Esophagus mucosa (tissue), 1 donor: ENCODE results near the gene EDDM13. TPM values are rescaled to one million over a fixed set of nuclear protein-coding genes. Genes with fewer than 3 reads are reported as not detected.
A peak's percentile ranks its signal among the peaks of the same experiment; 100 is the strongest.
"Not testable (repeated sequence)": the region's sequence is repeated elsewhere in the genome, so short reads cannot be mapped to it uniquely, and the experiment has no call there.

Source experiments
- ATAC-seq: fragments of 200-7000 bp; cut with Tn5 transposase; one replicate; pipeline ENCODE4 v1.9.1; 2020
- total RNA-seq: library from RNA; stranded (reverse); gene quantifications from one replicate; pipeline ENCODE4 v1.2.4, GENCODE V29; 2023
- donor health status: DM: yes; HTN: yes; CAD: no.

The EDDM13 gene
- total RNA-seq, 1 donor from 2014 or later, result 1.4 TPM

DNA sequence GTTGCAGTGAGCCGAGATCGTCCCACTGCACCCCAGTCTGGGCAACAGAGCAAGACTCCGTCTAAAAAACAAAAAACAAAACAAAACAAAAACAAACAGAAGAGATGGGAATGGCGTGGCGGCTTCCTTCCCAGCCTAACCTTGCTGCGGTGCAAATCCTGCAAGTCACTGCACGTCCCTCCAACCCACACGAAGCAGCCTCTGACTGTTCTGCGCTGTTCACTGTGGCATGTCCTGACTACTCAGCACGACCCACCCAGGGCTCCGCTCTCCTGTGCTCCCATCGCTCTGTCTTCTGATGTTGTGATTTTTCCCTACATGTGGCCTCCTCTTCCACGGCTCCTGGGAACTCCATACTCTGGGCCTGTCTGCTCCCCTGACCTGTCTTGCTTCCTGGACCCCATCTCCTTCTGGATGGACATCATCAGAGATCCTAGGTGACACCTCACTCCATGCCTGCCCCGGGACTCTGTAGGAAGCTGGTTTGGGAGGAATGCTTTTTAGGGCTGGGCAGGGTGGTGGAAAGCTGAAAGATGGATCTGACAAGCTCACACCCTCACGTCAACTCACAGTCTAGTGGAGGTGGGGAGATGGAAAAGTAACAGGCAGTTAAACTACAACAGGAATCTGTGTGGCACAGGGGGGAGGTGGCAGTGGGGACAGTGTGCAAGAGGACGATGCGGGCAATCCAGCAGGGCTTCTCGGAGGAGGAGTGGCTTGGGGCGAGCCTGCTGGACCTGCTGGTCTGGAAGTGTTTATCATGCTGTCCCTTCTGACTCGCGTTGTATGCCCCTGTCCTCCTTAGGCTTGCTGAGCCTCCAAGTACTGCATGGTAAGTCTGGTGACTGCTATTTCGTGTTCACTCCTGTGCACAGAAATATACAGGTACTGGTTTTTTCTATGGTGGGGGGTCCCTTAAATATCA is 23.2 kb downstream of the EDDM13 start:
- peak; percentile 94 for ATAC-seq

DNA sequence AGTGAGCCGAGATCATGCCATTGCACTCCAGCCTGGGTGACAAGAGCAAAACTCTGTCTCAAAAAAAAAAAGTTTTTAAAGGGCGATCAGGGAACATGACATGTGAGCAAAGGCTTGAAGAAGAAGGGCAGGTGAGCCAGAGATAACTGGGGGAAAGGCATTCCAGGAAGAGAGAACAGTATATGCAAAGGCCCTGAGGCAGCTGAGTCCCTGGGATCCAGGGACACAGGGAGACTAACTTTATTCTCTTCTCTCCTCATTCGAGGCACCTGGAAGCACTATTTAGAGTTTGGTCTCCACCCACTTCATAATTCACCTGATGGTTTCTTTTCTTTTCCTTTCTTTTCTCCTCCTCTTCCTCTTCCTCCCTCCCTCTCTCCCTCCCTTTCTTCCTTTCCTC is 24.5 kb downstream of the EDDM13 start:
- ATAC-seq, result no peak

DNA sequence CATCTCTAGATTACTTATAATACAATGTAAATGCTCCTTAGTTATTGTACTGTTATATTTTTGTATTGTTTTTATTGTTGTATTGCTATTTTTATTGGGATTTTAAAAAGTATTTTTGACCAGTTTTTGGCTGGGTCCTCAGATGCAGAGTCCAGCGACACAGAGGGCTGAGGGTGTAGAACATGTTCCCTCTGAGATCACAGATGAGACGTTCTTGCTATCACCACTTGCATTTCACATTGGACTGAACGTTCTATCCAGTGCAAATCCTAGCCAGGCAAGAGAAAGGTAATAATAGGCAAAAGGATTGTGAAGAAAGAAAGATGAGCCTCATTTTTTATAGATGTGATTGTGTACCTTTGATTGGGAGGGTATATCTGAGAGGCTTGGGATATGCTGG is 27.1 kb downstream of the EDDM13 start:
- ATAC-seq, result no peak

DNA sequence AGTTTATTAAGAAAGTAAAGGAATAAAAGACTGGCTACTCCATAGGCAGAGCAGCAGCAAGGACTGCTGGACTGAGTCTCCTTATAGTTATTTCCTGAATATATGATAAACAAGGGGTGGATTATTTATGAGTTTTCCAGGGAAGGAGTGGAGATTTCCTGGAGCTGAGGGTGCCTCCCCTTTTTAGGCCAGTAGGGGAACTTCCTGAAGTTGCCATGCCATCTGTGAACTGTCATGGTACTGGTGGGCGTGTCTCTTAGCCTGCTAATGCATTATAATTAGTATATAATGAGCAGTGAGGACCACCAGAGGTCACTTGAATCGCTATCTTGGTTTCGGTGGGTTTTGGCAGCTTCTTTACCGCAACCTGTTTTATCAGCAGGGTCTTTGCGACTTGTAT is 28.6 kb downstream of the EDDM13 start:
- ATAC-seq, result no peak

DNA sequence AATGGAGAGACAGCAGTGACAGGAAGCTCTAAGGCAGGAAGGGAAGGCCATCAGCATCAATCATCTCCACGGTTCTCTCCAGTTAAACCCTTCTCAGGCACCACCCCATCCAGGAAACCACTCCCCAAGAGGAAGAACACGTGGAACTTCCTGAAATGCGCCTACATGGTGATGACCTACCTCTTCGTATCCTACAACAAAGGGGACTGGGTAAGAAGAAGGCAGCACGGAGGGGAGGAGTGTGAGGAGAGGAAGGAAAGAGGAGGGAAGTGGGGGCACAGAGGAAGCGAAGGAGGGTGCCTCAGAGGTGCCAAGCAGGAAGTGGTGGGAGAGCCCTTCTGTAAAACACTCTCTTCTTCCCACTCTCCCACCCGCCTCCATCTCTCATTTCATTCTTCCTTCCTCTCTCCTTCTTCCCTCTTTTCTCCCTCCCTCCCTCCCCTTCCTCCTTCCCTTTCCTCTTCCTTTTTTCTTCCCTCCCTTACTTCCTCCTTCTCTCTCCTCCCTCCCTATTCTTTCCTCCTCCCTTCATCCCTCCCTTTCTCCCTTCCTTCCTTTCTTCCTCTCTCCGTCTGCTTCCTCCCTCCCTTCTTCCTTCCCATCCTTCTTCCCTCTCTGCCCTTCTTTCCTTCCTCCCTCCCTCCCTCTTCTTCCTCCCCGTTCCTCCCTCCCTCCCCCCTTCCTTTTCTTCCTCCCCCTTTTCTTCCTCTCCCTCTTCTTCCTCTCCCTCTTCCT is 29.5 kb downstream of the EDDM13 start:
- ATAC-seq, result peak; percentile 88

DNA sequence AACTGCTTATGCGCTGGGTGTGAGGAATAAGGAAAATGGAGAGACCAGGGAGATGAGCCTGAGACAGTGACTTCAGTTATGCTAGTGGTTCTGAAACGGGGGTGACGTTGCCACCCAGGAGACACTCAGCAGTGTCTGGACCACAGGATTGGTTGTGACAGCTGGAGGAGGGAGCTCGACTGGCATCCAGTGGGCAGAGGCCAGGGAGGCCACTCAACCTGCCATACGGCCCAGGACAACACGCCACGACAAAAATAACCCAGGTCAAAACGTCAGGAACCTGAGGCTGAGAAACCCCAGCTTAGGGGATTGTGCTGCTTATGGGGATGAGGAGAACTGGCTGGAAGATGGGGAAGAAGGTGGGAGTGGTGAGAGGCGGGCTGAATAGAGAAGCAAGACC is 31.7 kb downstream of the EDDM13 start:
- no peak for ATAC-seq

DNA sequence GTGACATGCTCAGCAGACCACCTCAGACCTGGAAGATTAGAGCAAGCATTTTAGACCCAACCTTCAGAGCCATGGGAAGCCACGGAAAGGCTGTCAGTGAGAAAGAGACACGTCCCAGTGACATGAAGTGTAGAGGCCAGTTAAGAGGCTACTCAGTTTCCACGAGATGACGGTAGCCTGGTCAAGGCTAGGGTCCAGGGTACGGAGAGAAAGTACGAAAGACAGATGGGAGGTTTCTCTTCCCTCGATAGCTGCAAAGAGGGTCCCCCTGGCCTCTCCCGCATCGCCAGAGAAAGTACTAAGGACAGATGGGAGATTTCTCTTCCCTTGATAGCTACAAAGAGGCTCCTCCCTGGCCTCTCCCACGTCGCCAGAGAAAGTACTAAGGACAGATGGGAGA is 33.5 kb downstream of the EDDM13 start:
- ATAC-seq, result no peak

DNA sequence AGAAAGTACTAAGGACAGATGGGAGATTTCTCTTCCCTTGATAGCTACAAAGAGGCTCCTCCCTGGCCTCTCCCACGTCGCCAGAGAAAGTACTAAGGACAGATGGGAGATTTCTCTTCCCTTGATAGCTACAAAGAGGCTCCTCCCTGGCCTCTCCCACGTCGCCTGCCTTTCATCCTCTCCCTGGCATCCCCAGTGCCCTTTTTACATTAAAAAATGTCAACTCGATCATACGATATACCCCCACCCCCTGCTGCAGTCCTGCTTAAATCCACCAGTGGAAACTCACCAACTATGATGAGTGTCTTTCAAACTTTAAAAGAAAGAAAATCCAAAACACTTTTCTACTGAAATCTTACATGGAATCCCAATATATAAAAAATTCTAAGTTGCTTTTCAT is 34.5 kb downstream of the EDDM13 start:
- ATAC-seq, result not testable (repeated sequence)

DNA sequence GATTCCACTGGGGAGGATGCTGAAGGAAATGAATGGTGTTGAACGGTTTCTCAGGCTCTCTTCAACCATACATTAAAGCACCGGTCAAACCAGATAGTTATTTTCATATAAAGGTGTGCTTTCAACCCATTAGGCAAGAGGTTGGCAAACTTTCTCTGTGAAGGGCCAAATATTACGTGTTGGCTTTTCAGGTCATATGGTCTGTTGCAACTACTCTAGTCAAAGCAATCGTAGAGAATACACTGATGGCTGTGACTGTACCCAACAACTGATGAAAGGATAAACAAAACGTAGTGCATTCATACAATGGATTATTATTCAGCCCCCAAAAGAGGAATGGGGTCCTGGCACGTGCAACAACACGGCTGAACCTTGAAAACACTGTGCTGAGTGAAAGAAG is 36.2 kb downstream of the EDDM13 start:
- ATAC-seq, result no peak

DNA sequence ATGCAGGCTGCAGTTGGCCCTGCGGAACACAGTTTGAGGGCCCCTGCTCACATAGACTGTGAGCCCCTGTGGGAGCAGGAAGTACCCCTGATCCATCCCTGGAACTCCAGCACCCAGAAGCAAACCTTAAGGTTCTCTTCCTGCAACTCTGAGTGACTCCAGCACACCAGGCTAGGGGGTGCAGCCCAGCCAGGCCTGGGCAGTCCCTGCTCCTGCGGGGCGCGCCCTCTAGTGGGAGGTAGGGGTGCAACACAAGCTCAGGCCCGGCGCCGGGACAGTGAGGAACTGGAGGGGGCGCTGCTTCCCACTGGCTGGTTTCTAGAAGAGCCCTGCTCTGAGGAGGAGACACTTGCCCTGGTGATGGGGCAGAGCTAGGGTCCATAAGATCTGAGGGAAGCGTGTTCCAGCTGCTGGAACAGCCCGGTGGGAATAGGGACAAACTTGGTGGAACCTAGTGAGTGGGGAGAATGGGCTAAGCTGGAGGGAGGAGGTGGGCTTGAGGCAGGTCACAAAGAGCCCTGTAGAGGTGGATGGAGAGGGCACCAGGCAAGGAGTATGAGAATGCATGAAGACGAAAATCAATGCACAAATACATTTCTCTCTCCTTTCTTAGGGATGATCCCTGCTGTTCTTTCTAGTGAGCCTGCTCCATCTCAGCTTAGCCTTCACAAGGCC is 37.1 kb downstream of the EDDM13 start:
- peak; percentile 78 for ATAC-seq

DNA sequence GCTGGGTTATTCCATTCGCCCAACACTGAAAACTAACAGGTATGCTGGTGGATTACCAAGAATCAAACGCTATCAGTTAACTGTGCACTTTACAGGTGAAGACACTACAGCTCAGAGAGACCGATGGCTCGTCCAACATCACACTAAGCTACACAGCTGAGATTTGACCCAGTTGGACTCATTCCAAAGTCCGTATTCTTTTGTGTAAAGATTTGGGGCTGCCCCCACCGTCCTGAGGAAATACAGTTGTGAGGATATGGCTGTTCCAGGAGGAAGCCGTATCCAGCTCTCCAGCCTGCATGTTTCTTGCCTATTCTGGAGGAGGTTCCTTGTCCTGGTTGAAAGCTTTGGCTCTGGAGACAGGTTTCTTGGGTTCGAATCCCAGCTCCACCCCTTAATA is 37.9 kb downstream of the EDDM13 start:
- ATAC-seq, result no peak

DNA sequence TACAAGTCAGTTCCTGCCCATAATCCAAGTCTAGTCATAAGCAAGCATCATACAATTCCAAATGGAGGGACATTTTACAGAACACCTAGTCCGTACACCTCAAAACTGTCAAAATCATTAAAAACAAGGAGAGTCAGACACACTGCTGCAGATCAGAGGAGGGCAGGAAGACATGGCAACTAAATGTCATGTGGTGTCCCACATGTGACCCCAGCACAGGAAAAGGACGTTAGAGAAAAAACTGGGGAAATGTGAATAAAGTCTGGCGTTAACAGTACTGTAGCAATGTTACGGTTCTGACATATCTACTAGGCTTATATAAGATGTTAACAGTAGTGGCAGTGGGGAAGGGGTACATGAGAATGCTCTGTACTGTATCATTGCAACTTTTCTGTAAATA is 39.8 kb downstream of the EDDM13 start:
- ATAC-seq, result no peak

DNA sequence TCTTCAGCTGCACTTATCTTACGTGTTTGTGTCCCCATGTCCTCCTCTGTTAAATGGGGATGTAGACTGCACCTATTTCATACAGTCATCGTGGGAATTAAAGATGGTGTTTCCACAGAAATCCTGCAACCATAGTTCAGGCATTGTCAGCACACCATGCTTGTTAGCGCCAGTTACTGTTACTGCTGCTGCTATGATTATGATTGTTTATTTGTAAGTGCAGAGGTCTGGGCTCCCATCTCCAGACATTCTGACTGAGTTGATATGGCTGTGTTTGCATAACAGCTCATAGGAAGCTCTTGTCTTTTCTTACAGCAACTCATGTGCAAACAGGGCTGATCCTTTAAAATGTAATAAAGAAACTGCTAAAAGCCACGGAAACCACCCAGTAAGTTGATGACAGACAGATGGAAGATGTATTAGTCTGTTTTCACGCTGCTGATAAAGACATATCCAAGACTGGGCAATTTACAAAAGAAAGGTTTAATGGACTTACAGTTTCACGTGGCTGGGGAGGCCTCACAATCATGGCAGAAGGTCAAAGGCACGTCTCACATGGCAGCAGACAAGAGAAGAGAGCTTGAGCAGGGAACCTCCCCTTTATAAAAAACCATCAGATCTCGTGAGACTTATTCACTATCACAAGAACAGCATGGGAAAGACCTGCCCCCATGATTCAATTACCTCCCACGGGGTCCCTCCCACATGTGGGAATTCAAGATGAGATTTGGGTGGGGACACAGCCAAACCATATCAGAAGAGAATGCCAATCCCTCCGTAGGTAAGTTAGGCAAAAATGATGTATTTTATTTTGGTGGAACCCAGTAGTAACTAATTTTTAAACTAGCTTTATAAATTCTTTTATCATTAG is 40.5 kb downstream of the EDDM13 start:
- ATAC-seq, result no peak

DNA sequence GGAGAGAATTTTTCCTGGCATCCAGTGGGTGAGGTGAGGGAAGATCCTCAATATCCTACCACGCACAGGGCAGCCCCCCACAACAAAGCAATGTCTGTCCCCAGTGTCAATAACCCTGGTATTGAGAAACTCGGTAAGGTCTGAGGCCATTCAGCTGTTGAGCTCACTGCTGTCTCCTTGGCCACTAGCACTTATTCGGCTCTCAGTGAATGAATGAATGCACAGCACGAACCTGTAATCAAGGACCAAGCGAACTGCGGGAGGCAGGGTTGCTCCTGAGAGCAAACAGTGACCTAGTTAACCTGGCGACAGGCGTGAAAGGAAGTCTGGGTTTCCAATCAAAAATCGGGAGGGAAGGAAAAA is 41.5 kb downstream of the EDDM13 start:
- peak; percentile 7 for ATAC-seq

DNA sequence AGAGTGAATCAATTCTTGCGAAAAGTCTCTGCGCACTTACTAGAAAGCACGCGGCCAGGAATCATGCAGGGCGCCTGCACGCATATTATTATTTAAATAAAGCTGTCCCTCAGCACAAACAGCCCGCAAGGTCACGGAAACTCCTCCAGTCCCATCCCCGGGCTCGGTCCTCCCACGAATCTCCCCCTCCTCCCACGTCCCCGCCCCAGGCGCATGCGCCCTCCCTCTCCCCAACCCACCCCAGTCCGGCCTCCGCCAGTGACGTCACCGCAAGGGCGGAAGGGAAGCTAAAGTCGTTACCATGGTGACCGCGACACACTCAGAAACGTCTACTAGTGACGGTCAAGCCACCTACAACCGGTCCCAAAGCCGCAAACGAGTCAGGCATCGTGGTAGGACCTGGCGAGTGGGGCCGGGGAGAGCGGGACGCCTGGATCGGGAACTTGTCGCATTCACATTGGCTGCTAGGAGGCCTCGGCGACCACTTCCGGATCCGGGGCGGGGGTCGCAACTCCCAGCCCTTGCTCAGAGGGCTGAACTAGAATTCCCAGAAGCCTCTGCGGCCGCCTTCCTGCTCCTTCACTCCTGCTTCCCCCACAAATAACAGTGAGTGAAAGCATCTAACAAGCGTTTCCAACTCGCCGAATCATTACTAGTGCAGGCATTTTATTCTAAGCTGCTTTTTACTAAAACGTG is 42.0 kb downstream of the EDDM13 start, which contains the start of gene ZSCAN5A:
Gene ZSCAN5A, minus strand, starts transcription at position 459 of the 696 bp plus-strand sequence. CDS start 89,793 bp downstream, outside the sequence.
- peak; percentile 90 for ATAC-seq

DNA sequence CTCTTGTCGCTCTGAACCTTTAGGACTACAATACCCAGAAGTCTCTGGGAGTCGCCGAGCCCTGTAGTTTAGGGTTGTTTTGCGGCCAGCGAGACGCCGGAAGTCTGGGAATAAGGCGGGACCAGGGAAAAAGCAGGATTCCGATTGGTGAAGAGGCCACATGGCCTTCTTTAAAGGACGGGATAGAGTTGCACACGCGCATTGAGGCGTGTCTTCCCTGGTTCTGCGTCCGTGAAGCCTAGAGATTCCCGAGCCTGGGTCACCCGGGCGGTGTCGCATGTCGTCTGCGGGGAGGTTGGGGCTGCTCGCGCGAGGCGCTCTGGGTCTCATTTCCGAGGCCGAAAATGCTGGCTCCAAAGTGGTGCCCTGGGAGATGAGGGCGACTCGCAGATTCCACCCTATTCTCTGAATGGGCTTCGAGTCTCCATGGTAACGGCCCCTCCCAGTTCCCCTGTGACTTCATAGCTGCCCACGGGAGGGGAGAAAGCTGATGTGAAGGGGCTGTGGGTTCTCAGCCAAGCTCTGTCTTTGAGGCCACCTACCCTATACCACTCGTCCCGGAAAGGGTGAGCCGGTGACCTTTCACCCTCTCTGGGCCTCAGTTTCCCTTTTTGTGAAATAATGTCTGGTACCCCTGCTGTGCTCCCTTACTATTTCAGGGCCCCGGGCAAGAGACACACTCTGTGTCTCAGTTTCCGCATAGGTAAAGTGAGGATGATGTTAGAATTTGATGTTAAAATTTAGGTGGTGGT is 42.7 kb downstream of the EDDM13 start:
- peak; percentile 94 for ATAC-seq

DNA sequence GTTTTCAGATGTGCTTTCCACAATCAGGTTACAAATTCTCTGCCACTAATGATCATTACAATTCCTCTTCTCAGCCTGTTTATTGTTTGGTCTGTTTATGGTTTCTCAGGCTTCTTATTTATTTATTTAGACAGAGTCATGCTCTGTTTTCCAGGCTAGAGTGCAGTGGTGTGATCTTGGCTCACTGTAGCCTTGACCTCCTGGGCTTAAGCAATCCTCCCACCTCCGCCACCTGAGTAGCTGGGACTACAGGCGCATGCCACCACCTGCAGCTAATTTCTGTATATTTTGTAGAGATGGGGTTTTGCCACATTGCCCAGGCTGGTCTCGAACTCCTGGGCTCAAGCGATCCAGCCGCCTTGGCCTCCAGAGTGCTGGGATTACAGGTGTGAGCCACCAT is 44.2 kb downstream of the EDDM13 start:
- no peak for ATAC-seq

DNA sequence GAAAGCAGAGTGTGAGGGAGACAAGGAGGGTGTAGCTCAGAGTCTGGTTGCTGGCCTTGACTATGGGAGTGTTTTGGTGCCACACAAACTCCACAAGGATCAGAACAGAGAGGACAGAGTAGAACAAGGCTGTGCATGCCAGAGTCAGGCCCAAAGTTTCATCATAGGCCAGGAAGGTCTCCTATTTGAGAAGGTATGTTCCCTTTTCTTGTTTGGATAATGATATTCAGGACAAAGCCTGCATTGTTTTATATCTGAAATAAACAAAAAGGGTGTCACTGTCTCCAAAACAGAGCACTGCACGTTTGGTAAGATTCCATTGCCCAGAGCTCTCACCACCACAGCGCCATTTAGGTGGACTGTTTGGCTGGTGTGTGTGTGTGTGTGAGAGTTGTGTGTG is 45.2 kb downstream of the EDDM13 start:
- ATAC-seq, result no peak

DNA sequence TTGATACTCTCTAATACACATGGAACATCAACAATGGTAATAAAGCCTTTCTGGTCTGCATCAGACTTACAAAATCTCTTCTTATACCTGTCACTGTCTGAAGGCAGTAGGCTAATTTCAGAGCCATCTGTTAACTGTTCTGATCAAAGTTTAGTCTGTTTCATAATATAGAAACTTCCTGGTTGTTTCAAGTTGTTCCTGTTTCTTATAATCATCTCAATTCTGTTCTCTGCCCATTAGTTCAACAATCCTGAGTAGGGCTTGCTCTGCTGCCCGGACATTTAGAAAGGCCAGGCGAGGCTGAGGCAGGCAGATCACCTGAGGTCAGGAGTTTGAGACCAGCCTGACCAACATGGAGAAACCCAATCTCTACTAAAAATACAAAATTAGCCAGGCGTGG is 47.4 kb downstream of the EDDM13 start:
- ATAC-seq, result no peak

DNA sequence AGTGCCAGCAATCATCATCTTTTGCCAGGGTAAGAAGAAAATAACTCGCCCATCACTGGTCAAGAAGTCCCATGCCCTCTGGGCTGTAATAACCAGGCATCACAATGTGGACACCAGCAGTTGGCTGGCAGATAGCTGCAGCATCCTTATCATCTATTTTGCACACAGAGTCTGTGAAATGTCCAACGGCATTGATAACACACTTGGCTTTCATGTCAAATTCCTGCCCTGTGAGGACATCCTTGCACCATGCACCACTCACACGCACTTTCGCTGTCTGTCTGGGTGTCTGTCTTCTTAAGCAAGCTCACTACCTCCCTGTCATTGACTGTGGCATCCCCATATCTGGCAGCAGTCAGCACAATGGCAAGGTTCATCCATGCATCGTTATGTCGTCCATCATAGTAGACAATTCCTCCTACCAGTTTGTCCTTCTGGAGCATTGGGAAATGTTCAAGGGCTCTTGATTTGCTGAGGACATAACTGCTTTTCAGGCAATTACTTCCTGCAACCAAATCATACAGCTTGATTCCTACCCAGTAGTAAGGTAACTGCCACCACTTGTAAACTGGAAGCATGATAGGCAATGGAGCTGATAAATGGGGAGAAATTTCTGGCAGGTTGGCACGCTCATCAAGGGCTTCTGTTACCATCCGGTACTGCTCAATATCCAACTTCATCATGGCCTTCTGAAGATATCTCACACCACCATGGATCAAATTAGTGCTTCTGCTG is 48.9 kb downstream of the EDDM13 start:
- ATAC-seq, result no peak
